Stimulated activated CD8-positive, alpha-beta memory T cell treated with anti-CD3 and anti-CD28 coated beads, Interleukin-12 subunit alpha, Interleukin-12 subunit beta, amount 100 ng/mL, for 24 hours (primary cell): ENCODE results near the gene WDR93.

ENCODE experiments used
- DNase-seq: peaks from one replicate; pipeline ENCODE4 v3.0.0-alpha.2; 2020; ENCODE audit errors: extremely low read depth

WDR93 gene

DNA sequence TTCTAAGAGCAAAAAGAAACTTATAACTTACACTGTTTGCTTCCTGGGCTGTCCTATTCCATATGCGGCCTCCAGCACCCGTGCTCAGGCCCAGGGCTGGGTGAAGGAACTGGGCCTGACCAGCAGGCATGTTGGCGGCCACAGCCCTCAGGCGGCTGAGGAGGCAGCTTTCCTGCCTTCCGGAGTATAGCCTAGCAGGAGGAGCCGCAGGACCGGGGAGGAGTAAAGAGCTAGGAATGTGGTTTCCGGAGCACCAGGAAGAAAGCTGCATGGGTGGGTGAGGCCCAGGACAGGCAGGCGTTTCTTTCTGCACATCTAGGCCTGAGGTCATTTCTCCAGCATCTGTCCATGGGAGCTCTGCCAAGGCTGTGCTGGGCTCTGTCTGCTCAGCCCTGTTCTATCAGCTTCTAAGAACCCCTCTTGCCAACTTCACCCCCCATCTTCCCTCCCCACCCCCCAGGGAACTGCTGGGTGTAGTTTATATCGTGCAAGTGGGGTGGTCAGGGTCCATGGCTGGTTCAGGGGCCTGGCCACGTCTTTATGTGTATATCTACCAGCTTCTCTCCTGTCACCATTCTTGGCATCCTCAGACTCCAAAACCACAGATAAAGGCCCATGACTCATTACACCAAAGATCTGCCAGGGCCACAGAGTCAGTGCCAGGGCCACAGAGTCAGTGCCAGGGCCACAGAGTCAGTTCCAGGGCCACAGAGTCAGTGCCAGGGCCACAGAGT is 27.6 kb upstream of the WDR93 start:
- DNase-seq, result no peak

- DNase-seq, result no peak
Measured at GRCh38 chr15:89664441-89665350, 25.9 kb upstream of the WDR93 start.

- no peak for DNase-seq
Measured at GRCh38 chr15:89665449-89666181, 25.0 kb upstream of the WDR93 start.

- no peak for DNase-seq
Measured at GRCh38 chr15:89666184-89666857, 24.3 kb upstream of the WDR93 start.

GRCh38 chr15:89666858-89667705 is 23.5 kb upstream of the WDR93 start:
- no peak for DNase-seq

DNA sequence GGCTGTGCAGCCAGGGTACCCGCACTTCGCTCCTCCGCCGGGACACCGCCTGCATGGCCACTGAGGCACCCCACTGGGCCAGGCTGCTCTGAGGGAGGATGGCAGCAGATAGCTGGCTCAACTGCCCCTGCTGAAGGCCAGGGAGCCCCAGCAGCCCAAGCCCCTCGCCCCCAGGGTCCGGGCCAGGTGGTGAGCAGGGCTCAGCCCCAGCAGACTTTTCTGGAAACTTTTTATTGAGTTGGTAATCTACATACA is 23.0 kb upstream of the WDR93 start:
- no peak for DNase-seq

DNA sequence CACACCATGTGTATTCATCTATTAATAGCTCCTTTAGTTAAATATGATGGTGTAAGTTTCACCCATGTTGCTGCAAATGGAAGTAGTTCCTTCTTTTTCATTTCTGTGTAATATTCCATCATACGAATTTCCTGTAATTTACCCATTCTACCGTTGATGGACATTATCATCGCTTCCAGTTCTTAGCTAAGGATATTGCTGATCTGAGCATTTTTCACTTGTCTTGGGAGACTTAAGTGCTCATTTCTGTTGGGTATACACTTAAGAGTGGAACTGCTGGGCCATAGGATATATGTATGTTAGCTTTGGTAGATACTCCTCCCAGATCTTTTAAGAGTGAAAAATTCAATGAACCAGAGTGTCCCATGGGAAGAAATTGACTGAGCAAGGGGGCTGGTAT is 22.4 kb upstream of the WDR93 start:
- DNase-seq, result no peak

GRCh38 chr15:89669309-89669865 is 21.2 kb upstream of the WDR93 start:
- no peak for DNase-seq

GRCh38 chr15:89669941-89670340 is 20.7 kb upstream of the WDR93 start:
- DNase-seq, result no peak

DNA sequence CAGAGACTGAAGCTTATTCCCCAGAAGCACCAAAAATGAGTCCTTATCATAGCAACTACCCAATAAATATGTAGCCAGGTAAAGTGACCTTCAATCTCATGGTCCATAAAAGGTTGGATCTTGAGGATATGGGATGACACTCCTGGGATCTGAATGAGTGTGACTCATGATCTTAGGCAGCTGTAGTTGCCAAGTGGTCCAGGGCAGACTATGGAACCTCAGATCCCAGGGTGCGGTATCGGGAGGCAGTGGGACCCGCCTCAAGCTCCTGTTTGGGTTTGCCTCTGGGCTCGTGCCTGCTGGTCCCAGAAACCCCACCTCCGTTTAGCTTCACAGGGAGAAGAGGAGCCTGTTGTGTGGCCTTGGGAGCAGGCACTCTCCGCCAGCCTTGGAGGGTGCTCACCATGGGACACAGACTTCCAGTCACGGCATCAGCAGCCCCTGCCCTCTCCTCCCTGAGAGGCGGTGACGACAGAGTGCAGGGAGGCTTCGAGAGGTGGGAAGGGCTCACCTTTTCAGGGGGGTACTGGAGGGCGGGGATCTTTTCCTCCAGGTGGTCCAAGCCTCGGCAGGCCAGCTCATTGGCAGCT is 19.5 kb upstream of the WDR93 start:
- DNase-seq, result no peak

DNA sequence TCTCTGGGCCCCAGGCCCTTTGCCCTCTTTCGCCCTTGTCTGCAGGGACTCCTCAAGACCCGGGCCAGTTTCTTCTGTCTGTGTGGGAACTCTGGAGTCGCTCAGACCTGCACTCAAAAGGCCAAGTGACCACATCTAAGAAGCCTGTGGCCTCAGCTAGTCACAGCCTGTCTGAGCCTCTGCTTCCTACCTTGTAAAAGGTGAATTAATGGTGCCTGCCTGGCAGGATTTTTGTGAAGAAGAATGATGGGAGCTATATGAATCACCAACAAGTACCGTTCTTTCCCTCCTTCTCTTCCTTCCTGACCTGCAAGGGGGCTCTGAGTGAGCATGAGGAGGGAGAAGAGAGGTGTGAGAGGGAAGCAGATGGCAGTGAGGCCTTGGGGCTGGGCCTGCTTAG is 18.9 kb upstream of the WDR93 start:
- DNase-seq, result no peak

- no peak for DNase-seq
Measured at GRCh38 chr15:89672221-89673164, 18.1 kb upstream of the WDR93 start.

GRCh38 chr15:89673165-89673512 is 17.5 kb upstream of the WDR93 start:
- no peak for DNase-seq

DNA sequence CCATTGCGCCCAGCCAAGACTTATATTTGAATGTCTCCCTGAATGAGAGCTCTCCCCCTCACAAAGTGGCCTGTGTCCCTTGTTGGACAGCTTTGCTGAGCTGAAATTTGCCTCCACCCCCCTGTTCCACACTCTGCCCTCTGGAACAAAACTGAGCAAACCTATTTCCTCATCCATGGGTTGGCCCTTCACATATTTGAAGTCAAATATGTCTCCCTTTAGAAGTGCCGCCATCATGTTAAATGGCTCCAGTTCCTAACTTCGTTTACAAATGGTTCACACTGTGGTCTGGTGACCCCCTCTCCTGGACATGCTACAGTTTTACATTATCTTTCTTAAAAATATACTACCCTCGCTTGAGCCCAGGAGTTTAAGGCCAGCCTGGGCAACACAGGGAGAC is 16.1 kb upstream of the WDR93 start:
- DNase-seq, result no peak

GRCh38 chr15:89675606-89676005 is 15.0 kb upstream of the WDR93 start:
- DNase-seq, result no peak

DNA sequence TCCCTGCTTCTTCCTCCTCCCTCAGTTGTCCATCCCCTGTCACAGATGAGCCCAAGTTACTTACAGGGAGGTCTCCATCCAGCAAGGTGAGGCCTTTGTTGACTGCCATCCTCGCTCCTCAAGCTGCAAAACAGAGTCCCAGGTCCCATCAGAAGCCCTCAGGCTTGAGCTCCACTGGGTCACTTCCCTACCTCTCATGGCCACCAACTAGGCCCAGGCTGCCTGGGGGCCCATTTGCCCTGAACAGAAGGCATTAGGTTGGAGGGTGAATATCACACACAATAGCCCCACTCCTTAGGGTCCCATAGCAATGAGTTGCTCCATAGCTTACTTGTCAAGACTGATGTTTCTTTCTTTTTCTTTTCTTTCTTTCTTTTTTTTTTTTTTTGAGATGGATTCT is 13.2 kb upstream of the WDR93 start:
- no peak for DNase-seq

DNA sequence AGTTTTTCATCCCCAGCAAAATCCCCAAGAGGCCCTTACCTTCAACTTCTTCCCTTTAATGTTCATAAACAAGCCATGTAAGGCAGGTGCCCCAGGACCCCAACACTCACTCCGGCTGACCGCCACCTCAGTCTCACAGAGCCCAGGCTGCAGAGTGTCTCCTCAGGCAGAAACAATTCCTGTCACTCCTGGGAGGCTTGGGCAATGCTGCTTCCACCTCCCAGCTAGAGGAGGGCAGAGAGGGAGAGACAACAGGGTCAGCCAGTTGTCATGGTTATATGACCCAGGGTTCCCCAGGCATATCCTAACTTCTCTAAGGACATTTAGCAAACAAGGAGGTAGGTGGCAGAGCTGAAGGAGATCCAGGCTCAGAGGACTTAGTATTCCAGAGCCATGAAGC is 11.4 kb upstream of the WDR93 start, which contains the start of gene PLIN1:
PLIN1 (minus strand) TSS at position 156 of the 400 bp plus-strand sequence. CDS start 1,878 bp downstream, outside the sequence.
- no peak for DNase-seq

GRCh38 chr15:89680282-89680873 is 10.2 kb upstream of the WDR93 start:
- no peak for DNase-seq

DNA sequence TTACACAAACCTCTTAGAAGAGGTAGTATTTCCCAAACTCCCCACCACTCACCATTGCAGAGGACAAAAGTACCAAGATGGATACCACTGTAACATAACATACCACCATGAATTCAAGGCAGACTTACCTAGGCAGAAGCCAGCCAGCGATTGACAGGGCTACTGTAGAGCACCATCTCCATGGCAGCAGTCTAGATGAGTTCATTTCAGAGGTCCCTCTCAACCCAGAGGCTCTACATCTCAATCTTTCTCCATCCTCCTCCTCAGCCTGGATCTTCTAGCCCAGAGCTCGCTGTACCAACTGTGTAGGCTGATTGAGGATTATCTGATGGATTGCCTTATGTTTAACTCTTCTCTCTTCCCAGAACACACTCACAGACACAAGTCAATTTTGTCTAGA is 9.5 kb upstream of the WDR93 start:
- no peak for DNase-seq
